GM12872 (cell line): Measurements from ENCODE around the gene CXCL11.

Source experiments
- TF ChIP-seq, protein P1 (sequence below): IDR thresholded peaks from 3 replicates; pipeline ENCODE4 v1.5.1; 2011; ENCODE audit warnings: low read depth, mild to moderate bottlenecking, low read length, moderate library complexity; ENCODE audit not compliant: insufficient read depth

Gene CXCL11

DNA sequence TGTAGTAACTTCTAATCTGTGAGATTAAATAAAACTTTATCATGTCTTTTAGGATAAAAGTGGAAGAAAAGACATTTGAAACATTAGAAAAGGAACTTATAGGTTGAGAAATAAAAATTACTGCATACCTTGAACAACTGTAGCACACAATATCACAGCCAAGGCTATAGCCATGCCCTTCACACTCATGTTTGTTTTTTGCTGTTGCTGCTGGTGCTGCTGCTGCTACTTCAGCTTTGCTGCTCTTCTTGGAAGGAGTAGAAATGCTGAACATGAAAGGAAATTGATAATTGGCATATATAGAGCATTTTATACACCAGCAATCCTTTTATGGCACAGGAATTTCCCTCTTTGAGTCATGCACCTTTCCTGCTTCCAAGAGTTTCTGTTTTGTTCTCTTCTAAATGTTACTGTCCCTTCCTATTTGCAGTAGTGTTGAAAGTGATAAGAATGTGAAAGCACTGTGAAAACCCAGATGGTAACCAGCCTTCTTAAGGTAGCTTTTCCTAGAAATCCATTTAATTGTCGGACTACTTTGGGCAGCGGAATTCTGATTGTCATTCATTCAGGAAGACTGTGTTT is at the start of gene CXCL11:
CXCL11 (minus strand) TSS at position 272 of the 582 bp plus-strand sequence; CDS start at position 189, 83 bp downstream.
- TF ChIP-seq, protein P1, sequence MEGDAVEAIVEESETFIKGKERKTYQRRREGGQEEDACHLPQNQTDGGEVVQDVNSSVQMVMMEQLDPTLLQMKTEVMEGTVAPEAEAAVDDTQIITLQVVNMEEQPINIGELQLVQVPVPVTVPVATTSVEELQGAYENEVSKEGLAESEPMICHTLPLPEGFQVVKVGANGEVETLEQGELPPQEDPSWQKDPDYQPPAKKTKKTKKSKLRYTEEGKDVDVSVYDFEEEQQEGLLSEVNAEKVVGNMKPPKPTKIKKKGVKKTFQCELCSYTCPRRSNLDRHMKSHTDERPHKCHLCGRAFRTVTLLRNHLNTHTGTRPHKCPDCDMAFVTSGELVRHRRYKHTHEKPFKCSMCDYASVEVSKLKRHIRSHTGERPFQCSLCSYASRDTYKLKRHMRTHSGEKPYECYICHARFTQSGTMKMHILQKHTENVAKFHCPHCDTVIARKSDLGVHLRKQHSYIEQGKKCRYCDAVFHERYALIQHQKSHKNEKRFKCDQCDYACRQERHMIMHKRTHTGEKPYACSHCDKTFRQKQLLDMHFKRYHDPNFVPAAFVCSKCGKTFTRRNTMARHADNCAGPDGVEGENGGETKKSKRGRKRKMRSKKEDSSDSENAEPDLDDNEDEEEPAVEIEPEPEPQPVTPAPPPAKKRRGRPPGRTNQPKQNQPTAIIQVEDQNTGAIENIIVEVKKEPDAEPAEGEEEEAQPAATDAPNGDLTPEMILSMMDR, result no peak

DNA sequence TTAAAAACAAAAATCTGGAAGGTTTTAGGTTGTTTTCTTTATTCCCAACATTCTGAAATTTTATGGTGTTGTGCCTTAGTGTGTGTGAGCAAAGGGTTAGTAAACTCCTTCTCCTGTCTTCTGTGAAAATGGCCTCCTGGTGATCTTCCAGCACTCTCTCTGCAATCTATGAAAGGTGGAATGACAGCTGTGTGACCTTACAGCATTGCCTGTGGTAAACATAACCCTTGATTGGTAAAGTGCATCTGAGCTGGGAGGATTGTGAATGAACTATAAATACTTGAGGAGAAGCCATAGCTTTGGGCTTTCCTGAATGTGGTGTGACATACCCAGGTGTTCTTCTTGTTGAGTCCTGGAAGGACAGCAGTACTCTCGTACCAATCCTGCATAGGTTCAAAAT is 48.7 kb upstream of the CXCL11 start:
- TF ChIP-seq, protein P1, result no peak

DNA sequence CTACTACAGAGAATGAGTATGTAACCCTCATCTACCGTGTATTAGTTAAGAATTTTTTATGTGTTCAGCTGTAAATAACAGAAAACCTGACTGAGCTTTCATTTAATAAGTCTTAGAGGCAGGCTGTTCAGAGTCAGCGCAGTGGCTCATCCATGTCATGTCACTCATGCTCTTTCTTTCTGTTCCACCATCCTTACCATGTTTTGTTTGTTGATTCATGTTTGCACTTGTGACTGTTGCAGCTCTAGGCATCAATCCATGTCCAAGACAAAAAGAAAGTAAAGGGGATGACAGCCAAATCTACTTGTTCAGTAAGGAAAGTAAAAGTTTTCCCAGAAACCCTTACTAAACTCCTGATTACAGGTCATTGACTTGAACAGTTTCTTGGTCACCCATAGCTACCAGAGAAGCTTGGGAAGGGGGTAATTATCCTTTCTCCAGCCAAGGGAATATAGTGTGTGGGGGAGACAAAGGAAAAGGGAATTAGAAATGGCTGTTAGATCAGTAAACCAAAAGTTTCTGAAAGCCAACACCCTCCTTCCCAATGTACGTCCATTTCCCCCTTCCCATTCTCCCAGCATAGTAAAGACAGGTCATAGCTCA is 47.6 kb upstream of the CXCL11 start:
- TF ChIP-seq, protein P1, result no peak

DNA sequence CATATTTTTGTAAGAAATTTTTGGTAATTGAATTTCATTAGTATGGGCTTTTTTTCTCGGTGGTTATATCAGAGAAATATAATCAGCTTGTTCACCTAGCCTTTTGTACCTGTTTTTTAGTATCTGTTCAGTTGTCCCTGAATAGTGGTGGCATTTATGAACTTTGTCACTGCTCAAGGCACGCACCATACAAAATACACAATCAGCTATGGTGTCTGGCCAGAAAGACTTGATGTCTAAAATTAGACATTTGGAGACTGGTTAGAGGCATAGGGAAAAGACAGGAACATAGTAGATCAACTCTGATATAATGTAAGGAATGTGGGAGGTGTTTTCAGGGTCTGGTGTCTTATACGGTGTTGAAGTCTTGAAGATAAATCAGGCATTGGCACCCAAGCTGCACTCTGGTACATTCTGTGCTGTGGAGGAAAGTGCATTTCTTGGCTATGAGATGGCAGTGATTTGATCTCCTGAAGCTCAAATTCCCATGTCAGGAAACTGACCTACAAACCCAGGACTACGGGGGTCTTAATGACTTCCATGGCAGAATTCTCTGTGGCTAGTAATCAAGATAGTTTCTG is 42.3 kb upstream of the CXCL11 start:
- TF ChIP-seq, protein P1, result no peak

DNA sequence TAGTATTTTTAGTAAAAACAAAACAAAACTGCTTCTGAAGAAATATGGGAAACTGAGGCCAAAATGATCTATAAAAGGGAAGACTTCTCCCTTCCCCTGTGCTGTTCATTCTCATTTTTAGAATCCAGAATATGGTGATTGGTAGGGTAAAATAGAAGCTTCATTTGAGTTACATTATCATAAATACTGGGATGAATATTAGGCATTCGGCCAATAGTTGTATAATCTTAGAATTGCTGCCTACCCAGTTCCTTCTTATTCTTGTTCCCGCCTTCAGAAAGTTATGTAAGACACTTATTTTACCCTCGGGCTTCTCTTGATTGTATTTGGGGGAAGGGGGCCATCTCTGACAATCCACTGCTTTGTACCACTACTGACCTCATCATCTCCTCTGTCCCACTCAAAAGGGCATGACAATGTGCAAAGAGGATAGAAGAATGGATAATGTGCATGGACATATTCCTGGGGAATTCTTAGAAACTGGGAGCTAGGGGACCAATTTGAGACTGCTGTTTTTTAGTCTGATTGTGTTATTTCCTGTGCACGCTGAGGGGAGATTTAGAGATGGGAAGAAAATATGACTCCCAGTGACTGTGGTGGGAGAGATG is 39.2 kb upstream of the CXCL11 start:
- TF ChIP-seq, protein P1, result no peak

DNA sequence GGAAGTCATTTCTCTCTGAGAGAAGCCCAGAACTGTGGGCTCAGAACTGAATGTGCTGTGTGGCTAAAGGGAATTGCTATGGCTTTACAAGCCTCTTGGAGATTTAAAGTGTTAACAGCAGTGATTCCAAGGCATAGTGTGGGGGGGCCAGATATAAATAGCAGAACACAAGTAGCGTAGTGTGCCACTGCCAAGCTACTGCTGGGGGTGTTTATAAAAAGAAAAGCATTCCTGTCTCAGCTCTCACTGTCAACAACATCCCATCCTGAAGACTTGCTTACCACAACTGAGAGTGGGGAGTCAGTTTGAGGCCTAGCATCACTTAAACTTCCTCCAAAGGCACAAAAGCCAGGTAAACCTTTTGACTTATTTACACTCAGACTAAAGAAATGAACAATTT is 38.6 kb upstream of the CXCL11 start, which contains the start of gene ART3:
ART3 (plus strand) TSS at position 242 of the 400 bp plus-strand sequence. CDS start 1,181 bp downstream, outside the sequence.
- TF ChIP-seq, protein P1, result no peak

DNA sequence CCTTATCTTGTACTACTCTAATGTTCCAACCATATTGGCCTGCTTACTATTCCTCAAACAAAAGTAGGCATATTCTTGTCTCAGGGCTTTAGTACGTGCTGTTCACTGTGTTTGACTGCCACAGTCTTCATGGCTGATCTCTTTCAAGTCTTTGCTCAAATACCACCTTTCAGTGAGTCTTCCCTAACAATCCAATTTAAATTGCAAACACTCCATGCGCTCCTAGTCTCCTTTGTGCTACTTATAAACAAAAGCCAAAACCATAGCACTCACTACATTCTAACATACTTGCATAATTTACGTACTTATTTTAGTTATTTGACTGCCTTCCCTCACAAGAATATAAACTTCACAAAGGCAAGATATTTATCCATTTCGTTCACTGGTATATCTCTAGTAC is 36.9 kb upstream of the CXCL11 start:
- TF ChIP-seq, protein P1, result no peak
